GM19351 (cell line): ENCODE results near the gene IFITM1.
A peak's percentile ranks its signal among the peaks of the same experiment; 100 is the strongest.
"Not testable (repeated sequence)": the region's sequence is repeated elsewhere in the genome, so short reads cannot be mapped to it uniquely, and the experiment has no call there.

Experiments
- ATAC-seq: cut with Tn5 transposase; IDR thresholded peaks from one replicate; pipeline ENCODE4 v1.9.1; 2021; ENCODE audit warnings: mild to moderate bottlenecking, moderate library complexity; ENCODE audit not compliant: unreplicated experiment

Gene IFITM1

GRCh38 chr11:308740-309665 is 4.8 kb upstream of the IFITM1 start:
- not testable (repeated sequence) for ATAC-seq

- ATAC-seq = not testable (repeated sequence)
Observed at GRCh38 chr11:309979-310572, 3.8 kb upstream of the IFITM1 start.

DNA sequence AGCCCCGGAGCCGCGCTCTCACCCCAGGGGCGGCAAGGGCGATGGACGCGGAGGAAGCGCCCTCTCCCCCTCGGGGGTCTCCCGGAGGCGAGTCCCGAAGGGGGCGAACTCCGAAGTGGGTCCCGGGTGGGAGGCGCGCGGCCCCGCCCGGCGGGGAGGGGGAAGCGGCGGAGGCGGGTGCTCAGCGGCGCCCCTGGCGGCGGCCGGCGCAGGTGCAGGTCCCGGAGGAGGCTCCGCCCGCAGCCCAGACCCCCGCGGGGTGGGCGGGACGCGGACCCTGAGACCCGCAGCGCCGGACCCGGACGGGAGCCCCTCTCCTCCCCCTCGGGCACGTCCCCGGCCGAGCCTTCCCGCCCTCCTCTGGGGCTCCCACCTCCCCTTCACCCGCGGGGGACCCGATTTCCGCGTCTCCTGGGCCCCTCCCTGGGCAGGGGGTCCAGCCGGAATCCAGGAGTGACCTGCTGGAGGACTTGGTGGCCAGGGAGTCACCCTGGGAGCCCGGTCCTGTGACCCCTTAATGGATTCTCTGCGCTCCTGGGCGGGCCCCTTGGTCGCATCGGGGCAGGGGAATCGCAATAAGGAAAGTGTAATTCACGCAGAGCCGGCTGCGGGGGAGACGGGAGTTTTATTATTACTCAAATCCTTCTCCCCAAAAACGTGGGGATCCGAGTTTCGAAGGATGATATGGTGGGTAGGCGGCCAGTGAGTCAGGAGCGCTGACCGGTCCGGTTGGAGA is 2.7 kb upstream of the IFITM1 start:
- ATAC-seq = not testable (repeated sequence)

DNA sequence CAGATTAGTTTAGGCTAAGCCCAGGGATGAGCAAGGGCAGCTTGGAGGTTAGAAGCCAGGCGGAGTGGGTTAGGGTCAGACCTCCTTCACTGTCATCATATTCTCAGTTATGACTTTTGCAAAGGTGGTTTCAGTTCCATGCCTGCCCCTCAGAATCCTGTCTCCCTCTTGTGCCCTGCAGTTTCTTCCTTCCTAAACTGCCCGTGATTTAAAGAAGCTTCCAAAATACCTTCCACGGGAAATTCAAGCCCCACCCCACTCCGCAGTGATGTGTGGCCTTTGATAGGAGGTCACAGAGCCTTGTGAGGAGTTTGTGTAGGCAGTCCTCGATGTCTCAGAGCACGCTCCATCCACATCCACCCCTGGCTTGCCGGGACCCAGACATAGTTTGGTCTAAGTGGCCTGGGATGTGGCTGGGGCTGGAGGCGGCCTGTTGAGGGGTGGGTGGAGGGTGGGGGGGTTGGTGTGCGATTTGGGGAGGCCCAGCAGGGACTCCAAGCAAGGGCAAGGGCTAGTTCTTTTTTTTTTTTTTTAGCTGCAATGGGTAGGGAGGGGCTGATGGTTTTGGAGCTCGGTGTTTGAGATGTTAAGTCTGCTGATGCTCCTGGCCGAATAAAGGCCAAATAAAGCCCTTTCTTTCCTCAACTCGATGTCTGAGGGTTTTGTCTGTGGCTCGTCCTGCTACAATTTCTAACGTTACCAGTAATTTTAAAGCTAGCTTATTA is 1.6 kb upstream of the IFITM1 start:
- no peak for ATAC-seq

DNA sequence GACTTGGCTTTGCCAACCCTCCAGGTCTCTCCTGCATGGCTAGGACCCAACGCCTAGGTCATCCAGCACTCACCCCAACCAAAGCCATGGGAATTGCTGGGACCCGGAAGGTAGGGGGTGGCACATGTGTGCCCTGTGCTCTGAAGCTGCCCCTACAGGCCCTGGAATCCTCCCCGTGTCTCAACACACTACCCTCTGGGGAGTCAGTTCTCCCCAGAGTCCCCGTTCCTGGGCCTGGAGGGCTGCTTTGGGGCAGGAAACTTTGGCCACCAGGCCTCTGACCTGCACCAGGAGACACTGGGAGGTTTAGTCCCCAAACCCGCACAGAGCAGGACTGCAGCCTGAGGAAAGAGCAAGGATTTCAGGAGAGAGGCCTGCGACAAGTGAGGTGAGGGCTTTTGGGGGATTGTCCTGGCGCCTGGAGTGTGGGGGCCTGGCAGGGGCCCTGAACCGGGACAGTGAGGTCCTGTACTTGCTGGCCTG is 495 bp upstream of the IFITM1 start:
- no peak for ATAC-seq

GRCh38 chr11:314554-314875 is 675 bp downstream of the IFITM1 start:
- not testable (repeated sequence) for ATAC-seq

DNA sequence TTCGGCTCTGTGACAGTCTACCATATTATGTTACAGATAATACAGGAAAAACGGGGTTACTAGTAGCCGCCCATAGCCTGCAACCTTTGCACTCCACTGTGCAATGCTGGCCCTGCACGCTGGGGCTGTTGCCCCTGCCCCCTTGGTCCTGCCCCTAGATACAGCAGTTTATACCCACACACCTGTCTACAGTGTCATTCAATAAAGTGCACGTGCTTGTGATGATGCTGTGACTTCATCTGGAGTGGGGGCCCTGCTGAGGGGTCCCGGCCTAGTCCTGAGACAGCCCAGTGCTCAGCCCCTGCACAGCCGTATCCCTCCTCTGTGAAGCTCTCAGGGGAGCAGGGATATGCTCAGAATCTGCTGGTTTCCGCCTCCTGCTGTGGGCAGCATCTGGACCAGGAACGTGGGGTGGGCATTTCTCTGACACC is 1.2 kb downstream of the IFITM1 start:
- ATAC-seq = no peak

DNA sequence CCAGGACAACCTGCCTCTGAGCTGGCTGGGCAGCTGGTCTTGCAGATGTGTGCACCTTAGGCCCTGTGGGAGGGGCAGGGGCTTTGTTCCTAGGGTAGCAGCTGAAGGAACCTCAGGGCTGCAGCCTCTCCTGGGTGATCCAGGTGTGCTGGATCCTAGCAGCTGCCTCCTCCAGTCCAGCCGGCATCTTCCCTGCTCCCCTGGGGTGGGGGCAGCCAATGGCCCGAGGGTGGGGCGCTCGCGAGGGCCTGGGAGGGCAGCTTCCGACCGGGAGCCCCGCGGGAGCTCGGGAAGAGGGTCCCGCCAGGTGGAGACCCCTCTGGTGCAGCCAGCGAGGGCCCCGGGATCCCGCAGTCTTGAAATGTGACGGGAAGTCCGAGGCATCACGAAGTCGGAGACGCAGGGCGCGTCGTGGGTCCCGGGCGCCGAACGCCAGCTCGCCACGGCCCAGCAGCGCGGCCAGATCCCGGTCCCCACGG is 1.7 kb downstream of the IFITM1 start:
- no peak for ATAC-seq

DNA sequence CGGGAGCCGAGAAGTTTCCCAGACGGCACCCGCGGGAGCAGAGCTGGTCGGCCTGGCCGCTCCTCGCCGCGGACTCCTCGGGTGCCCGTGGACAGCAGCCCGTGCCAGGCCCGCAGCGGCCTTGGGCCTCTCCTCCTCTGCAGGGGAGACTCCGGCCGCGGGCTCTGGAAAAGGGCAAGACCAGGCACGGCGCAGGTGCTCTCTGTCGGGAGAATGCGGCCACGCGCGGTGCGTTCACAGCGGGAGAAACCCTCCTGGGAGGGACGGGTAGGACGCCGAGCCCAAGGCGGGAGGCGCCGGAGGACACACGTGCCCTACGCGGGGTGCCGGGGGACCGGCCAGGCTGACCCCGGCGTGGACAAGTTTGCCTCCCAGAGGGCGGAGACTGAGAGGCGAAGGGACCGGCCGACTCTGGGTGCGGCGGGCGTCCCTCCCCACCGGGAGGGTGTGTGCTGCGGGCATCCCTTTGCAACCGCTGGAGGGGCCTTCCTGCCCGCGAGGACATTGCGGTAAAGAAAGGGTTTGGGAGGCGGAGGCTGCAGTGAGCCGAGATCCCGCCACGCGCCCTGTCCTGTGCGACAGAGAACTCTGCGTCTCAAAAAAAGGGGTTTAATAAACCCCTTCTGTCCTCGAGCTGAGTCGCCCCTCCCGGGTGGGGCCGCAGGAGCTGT is 2.3 kb downstream of the IFITM1 start:
- no peak for ATAC-seq

DNA sequence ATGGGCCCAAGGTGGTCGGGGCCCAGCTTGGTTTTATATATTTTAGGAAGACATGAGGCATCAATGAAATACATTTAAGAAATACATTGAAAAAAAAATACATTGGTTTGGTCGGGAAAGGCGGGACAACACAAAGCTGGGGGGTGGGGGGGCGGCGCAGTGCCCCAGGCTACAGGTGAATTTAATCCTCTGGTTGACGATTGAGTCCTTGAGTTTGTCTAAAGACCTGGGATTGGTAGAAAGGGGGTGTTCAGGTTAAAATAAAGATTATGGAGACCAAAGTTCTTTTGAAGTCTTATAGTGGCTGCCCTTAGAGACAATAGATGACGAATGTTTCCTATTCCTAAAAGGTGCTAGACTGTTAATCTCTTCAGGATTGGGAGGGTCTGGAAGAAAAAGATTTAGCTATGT is 3.1 kb downstream of the IFITM1 start:
- no peak for ATAC-seq

DNA sequence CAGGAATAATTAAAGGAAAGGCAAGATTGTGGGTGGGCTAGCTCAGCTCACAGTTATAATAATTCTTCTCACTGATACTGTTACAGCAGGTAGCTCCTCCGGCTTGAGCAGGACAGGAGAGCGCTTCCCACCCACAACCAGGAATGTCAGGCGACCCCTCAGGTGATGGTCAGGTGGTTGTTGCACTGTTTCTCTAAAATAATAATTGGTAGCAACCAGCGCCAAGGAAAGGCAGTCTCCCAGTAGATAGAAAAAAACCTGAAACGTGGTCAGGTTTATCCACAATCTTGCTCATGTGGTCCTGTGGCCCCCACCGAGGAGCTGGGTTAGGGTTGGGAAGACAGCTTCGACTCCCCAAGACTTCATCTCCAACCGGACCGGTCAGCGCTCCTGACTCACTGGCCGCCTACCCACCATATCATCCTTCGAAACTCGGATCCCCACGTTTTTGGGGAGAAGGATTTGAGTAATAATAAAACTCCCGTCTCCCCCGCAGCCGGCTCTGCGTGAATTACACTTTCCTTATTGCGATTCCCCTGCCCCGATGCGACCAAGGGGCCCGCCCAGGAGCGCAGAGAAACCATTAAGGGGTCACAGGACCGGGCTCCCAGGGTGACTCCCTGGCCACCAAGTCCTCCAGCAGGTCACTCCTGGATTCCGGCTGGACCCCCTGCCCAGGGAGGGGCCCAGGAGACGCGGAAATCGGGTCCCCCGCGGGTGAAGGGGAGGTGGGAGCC is 4.0 kb downstream of the IFITM1 start:
- ATAC-seq = not testable (repeated sequence)

DNA sequence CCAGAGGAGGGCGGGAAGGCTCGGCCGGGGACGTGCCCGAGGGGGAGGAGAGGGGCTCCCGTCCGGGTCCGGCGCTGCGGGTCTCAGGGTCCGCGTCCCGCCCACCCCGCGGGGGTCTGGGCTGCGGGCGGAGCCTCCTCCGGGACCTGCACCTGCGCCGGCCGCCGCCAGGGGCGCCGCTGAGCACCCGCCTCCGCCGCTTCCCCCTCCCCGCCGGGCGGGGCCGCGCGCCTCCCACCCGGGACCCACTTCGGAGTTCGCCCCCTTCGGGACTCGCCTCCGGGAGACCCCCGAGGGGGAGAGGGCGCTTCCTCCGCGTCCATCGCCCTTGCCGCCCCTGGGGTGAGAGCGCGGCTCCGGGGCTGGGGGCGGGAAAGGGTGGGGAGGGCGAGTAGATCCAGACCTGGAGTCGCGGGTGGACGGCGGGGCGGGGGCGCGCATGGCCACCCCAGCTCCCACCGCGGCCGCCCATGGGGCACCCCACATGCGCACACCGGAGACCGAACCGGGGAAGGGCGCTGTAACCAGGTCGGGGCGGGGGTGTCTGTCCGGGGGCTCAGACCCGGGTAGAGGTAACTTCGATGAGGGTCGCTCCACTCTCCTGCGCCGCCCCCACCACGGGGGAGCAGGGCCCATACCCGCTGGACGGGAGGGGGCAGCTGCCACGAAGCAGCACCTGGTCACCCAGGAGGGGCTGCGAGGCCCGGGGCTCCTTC is 4.7 kb downstream of the IFITM1 start:
- ATAC-seq = peak; percentile 43

GRCh38 chr11:319121-319887 is 5.5 kb downstream of the IFITM1 start:
- ATAC-seq = peak; percentile 20

DNA sequence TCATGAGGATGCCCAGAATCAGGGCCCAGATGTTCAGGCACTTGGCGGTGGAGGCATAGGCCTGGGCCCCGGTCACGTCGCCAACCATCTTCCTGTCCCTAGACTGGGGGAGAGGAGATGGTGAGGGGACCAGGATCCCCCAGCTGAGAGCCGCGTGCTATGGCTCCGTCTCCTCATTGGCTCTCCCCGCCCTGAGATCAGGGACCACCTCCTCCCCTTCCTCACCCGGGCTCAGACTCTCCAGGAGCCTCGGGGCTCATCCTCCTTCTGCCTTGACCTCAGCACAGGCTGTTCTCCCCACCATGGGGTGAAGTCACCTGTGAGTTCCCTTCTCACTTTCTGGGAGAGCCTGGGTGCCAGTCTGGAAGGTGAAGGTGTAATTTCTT is 6.0 kb downstream of the IFITM1 start:
- not testable (repeated sequence) for ATAC-seq

DNA sequence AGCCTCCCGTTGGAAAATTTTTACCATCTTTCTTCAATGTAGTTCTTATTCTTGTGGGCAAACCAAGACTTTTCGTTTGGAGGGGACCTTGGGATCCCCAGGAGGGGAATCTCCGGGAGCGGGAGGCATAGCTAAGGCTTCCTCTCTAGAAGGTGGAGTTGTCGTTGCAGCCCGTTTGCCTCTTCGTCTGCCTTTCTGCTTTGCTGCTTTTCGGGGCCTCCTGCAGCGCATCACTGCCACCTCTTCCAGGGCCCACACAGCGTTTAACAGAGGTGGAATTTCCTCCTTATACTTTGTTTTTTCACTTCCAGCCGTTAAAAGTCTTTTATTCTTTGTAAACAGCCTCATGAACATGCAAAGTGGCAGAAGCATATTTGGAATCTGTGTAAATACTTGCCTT is 10.3 kb downstream of the IFITM1 start:
- ATAC-seq = no peak

DNA sequence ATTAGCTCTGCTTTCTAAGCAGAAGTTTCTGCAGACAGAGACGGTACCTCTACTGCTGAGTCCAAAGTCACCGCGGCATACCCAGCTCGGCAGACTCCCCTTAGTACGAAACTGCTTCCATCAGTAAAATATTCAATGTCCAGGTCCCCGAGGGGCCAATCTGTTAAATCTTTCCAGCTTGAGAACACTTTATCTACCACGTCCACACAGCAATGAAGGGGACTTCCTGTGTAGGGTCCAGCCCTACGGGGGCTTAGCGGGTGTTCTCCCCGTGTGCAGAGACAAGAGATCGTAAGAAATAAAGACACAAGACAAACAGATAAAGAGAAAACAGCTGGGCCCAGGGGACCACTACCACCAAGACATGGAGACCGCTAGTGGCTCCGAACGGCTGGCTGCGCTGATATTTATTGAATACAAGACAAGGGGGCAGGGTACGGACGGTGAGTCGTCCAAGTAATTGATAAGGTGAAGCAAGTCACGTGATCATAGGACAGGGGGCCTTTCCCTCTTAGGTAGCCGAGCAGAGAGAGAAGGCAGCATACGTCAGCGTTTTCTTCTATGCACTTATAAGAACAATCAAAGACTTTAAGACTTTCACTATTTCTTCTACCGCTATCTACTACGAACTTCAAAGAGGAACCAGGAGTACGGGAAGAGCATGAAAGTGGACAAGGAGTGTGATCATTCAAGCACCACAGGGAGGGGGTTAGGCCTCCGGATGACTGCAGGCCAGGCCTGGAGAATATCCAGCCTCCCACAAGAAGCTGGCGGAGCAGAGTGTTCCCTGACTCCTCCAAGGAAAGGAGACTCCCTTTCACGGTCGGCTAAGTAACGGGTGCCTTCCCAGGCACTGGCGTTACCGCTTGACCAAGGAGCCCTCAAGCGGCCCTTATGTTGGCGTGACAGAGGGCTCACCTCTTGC is 11.0 kb downstream of the IFITM1 start:
- not testable (repeated sequence) for ATAC-seq
